Nephron (organoid): ENCODE results near the gene KRTAP12-1.

Experiments used
- H3K27ac Mint-ChIP-seq, 3 experiments: 2 replicates each; pipeline ENCODE4 v1.8.0; 2020; ENCODE audit warnings: mixed read lengths in 3 of 3, mild to moderate bottlenecking in 2 of 3, moderate library complexity in 1 of 3
- H3K27me3 Mint-ChIP-seq: 2 replicates; pipeline ENCODE4 v1.8.0; 2021; ENCODE audit warnings: low read depth, mild to moderate bottlenecking, moderate library complexity, mixed read lengths
- H3K36me3 Mint-ChIP-seq: 2 replicates; pipeline ENCODE4 v1.8.0; 2020; ENCODE audit warnings: low read depth, mixed read lengths
- H3K4me1 Mint-ChIP-seq: 2 replicates; pipeline ENCODE4 v1.8.0; 2020; ENCODE audit warnings: mixed read lengths
- H3K4me3 Mint-ChIP-seq, 3 experiments: 2 replicates each; pipeline ENCODE4 v1.8.0; 2020; ENCODE audit warnings: mild to moderate bottlenecking in 3 of 3, mixed read lengths in 3 of 3, moderate library complexity in 2 of 3
- H3K9me3 Mint-ChIP-seq: 2 replicates; pipeline ENCODE4 v1.8.0; 2020; ENCODE audit warnings: mixed read lengths
- CTCF ChIP-seq, 3 experiments: fragments of 200-600 bp; sonication (generic); IDR thresholded peaks; one replicate each; pipeline ENCODE4 v1.5.0; 2021; ENCODE audit warnings: antibody characterized with exemption in 3 of 3; ENCODE audit not compliant: unreplicated experiment in 3 of 3

The KRTAP12-1 gene

GRCh38 chr21:44711327-44712202, 29.6 kb upstream of the KRTAP12-1 start, which contains the start of gene TSPEAR:
Gene TSPEAR (minus strand): TSS chr21:44711572. CDS start chr21:44711514, 58 bp downstream.
- Mint-ChIP-seq H3K4me3 (peak within 1 kb of the TSS; percentile 7 to 46 (median 45)), H3K4me1 (peaks cover 19% of the 10 kb centered on the region), H3K27ac (no peak within 1 kb of the TSS), H3K27me3 (peaks cover 100% of the 10 kb centered on the region), H3K36me3 (no peaks in the 10 kb centered on the region), H3K9me3 (peaks cover 2% of the 10 kb centered on the region)
- TF ChIP-seq CTCF (IDR thresholded peaks at IDR 0.05; ENCODE audit: unreplicated experiment in 3 of 3) = no peak

GRCh38 chr21:44710756-44711326, 28.9 kb upstream of the KRTAP12-1 start:
- Mint-ChIP-seq H3K27me3 (peaks cover 100% of the 10 kb centered on the region), H3K36me3 (no peaks in the 10 kb centered on the region), H3K4me1 (peaks cover 19% of the 10 kb centered on the region), H3K9me3 (peaks cover 3% of the 10 kb centered on the region), H3K27ac (no peak overlapping the region), H3K4me3 (peak overlapping the region; percentile 7 to 46 (median 45))
- no peak for TF ChIP-seq CTCF (IDR thresholded peaks at IDR 0.05; ENCODE audit: unreplicated experiment in 3 of 3)

GRCh38 chr21:44710294-44710665, 28.3 kb upstream of the KRTAP12-1 start:
- H3K36me3 Mint-ChIP-seq = no peaks in the 10 kb centered on the region
- peaks cover 19% of the 10 kb centered on the region for H3K4me1 Mint-ChIP-seq
- peak overlapping the region in 2 of 3 experiments; percentile 26 to 28 for H3K4me3 Mint-ChIP-seq
- TF ChIP-seq CTCF (IDR thresholded peaks at IDR 0.05; ENCODE audit: unreplicated experiment in 3 of 3) = no peak
- peaks cover 5% of the 10 kb centered on the region for H3K9me3 Mint-ChIP-seq
- no peak overlapping the region for H3K27ac Mint-ChIP-seq
- H3K27me3 Mint-ChIP-seq = peaks cover 100% of the 10 kb centered on the region

- H3K27ac Mint-ChIP-seq = no peak overlapping the region
Observed at GRCh38 chr21:44709426-44710293, 27.7 kb upstream of the KRTAP12-1 start.

More at GRCh38 chr21:44709426-44710293, 27.7 kb upstream of the KRTAP12-1 start:
- Mint-ChIP-seq H3K36me3 (no peaks in the 10 kb centered on the region), H3K4me3 (peak overlapping the region; percentile 8 to 56 (median 50)), H3K27me3 (peaks cover 100% of the 10 kb centered on the region), H3K4me1 (peaks cover 19% of the 10 kb centered on the region), H3K9me3 (peaks cover 5% of the 10 kb centered on the region)
- no peak for TF ChIP-seq CTCF (IDR thresholded peaks at IDR 0.05; ENCODE audit: unreplicated experiment in 3 of 3)
